Muscle layer of colon (tissue), 2 donors: ENCODE results near the gene NOC2L.

Source experiments
- H3K27ac ChIP-seq: one replicate; pipeline ENCODE4 v1.7.0; 2013; ENCODE audit warnings: low read depth, mild to moderate bottlenecking, low read length, moderate library complexity
- H3K27me3 ChIP-seq, 2 donors: one replicate each; pipeline ENCODE4 v1.7.0; 2013; ENCODE audit warnings: low read length in 2 of 2, mild to moderate bottlenecking in 2 of 2; ENCODE audit not compliant: insufficient read depth in 2 of 2, control insufficient read depth in 1 of 2
- H3K36me3 ChIP-seq: one replicate; pipeline ENCODE4 v1.7.0; 2013; ENCODE audit warnings: mild to moderate bottlenecking, low read length; ENCODE audit not compliant: insufficient read depth
- H3K4me1 ChIP-seq: one replicate; pipeline ENCODE4 v1.7.0; 2013; ENCODE audit warnings: mild to moderate bottlenecking, low read length; ENCODE audit not compliant: insufficient read depth
- H3K4me3 ChIP-seq, 2 donors: one replicate each; pipeline ENCODE4 v1.7.0; 2013; ENCODE audit warnings: low read length in 2 of 2, low read depth in 1 of 2, mild to moderate bottlenecking in 1 of 2, moderate library complexity in 1 of 2
- H3K9ac ChIP-seq: one replicate; pipeline ENCODE4 v1.7.0; 2013; ENCODE audit warnings: low read length
- H3K9me3 ChIP-seq: one replicate; pipeline ENCODE4 v1.7.0; 2013; ENCODE audit warnings: mild to moderate bottlenecking, low read length
- donor health status: abdominal sarcoma.
- donor health status: Adenocarcinoma of cecum.

Gene NOC2L

DNA sequence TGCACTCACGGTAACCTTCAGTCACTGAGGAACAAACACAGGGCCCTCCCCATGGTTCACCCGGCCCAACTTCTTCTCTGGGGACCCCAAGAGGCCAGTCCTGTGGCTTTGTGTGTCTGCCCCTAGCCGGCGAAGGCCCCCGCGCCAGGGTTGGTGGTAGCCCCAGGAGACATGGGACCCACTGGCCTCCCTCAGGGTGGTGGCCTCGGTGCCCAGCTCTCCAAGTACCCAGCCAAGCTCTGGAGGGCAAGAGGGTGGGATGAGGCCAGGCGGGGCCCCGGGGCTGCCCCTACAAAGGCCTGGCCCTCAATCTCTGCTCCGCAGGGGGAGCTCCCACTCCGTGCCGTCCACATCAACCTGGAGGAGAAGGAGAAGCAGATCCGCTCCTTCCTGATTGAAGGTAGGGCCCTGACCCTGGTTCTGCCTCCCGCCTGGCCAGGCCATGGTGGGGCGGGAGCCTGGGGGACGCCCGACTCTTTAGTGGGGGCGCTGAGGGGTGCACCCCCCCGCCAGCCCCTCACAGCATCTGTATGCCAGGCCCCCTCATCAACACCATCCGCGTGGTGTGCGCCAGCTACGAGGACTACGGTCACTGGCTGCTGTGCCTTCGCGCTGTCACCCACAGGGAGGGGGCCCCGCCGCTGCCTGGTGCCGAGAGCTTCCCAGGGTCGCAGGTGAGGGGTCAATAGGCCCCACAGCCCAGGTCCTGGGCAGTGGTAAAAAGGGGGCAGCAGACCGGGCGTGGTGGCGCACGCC, 12.9 kb upstream of the NOC2L start:
- no peak overlapping the region for H3K27ac ChIP-seq
- H3K9ac ChIP-seq, result no peak overlapping the region
- H3K4me3 ChIP-seq, result no peak overlapping the region
- no peaks in the 10 kb centered on the region for H3K4me1 ChIP-seq
- no peaks in the 10 kb centered on the region for H3K36me3 ChIP-seq
- H3K9me3 ChIP-seq, result no peaks in the 10 kb centered on the region
- H3K27me3 ChIP-seq, result peaks cover 17 to 87% of the 10 kb centered on the region in 2 donors

DNA sequence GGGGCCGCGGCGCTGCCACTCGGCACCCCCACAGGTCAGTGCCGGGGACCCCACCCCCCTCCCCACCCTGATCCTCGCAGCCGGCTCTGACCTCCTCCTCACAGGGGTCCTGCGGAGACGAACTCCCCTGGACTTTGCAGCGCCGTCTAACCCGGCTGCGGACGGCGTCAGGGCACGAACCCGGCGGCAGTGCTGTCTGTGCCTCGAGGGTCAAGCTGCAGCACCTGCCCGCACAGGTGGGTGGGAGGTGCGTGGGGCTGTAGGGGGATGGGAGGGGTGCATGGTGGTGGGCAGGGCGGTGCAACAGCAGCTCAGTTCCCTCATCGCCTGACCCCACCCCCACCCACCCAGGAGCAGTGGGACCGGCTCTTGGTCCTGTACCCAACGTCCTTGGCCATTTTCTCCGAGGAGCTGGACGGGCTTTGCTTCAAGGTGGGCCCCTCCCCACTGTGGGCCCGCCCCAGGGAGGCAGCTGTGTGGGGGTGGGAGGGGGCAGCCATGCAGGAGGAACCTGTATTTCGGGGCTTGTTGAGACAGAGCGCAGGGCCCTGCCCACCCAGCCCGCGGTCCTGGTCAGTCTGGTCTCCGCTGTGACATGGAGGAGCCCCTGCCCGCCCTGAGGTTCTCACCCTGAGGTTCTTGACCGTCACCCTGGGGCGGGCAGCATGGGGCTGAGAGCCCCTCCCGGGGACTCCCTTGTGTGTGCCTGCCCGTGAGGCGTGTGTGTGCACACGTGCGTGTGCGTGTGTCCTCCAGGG, 12.1 kb upstream of the NOC2L start:
- Histone ChIP-seq H3K4me1 (no peaks in the 10 kb centered on the region), H3K27ac (no peak overlapping the region), H3K9me3 (no peaks in the 10 kb centered on the region), H3K4me3 (no peak overlapping the region), H3K9ac (no peak overlapping the region), H3K27me3 (peaks cover 17 to 92% of the 10 kb centered on the region in 2 donors), H3K36me3 (no peaks in the 10 kb centered on the region)

DNA sequence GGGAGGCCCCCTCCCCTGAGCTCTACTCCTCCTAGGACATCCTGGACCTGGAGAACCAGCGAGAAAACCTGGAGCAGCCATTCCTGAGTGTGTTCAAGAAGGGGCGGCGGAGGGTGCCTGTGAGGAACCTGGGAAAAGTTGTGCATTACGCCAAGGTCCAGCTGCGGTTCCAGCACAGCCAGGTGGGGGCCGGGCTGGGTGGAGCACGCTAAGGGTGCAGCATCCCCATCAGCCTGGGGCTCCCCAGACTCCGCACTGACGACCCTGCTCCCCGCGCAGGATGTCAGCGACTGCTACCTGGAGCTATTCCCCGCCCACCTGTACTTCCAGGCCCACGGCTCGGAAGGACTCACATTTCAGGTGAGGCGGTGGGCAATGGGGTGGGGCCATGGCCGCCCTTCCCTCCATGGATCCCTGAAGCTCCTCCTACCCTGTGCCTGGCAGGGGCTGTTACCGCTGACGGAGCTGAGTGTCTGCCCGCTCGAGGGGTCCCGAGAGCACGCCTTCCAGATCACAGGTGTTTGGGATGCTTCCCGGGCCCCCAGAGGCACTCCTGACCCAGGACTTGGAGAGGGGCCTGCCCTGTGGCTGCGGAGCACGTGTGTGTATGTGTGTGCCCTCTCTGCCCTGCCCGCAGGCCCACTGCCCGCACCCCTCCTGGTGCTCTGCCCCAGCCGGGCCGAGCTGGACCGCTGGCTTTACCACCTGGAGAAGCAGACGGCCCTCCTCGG, 11.4 kb upstream of the NOC2L start:
- Histone ChIP-seq H3K9me3 (no peaks in the 10 kb centered on the region), H3K27me3 (peaks cover 17 to 87% of the 10 kb centered on the region in 2 donors), H3K4me3 (no peak overlapping the region), H3K27ac (no peak overlapping the region), H3K4me1 (no peaks in the 10 kb centered on the region), H3K36me3 (no peaks in the 10 kb centered on the region), H3K9ac (no peak overlapping the region)

DNA sequence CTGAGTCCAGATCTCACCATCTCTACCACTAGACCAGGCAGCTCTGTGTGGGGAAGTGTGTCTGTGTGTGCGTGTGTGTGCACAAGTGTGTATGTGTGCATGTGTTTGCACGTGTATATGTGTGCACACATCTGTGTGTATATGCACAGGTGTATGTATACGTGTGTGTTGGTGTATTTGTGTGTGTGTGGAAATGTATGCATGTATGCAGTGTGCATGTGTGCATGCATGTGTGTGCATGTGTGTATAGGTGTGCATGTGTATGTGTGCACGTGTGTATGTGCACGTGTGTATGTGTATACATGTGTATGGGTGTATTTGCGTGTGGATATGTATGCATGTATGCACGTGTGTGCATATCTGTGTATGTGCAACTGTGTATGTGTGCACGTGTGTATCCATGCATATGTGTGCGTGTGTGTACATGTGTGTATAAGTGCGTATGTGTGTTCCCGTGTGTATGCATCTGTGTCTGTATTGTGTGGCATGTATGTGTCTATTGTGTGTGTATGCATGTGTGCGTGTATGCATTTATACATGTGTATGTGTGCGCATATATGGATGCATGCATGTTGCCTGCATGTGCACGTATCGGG, 10.3 kb upstream of the NOC2L start:
- Histone ChIP-seq H3K36me3 (no peaks in the 10 kb centered on the region), H3K9me3 (no peaks in the 10 kb centered on the region), H3K4me1 (no peaks in the 10 kb centered on the region), H3K9ac (no peak overlapping the region), H3K27ac (no peak overlapping the region), H3K4me3 (no peak overlapping the region), H3K27me3 (peaks cover 17 to 77% of the 10 kb centered on the region in 2 donors)

DNA sequence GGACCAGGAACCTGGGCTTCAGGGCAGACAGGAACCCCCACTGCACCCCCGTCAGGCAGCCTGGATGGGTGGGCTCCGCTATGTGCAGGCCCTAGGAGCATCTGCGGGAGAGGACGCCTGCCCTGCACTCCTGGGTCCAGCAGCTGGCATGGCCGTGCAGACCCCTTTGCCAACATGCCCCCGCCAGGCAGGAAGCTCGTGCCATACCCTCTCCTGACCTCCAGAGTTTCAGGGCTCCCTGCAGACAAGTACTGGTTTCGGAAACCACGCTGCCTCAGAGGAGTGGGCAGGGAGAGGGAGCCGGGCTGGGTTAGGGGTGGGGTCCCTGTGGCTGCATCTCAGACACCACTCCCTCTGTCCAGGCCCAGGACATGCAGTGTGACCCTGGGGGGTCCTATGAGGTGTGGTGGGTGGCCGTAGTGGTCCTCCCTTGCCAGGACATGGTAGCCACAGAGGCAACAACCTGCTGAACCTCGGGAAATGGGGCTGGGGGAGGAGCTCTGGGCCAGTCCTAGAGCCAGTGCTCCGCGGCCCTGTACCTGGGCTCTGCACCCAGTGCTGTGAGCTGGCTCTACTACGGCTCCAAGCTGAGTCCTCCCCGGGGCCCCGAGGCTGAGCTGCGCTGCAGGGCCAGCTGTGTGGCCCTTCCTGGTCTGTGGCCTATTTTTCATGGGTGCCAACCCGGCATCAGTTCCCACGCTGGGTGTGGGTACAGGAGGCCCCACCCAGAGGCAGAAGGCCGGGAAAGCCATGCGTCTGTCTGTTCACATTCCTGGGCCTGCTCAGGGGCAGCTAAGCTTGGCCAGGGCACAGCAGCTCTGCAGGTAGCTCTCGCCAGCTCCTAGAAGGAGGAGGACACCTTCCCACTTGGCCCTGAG, 8.6 kb upstream of the NOC2L start:
- H3K36me3 ChIP-seq, result no peaks in the 10 kb centered on the region
- peaks cover 17 to 60% of the 10 kb centered on the region in 2 donors for H3K27me3 ChIP-seq
- H3K9ac ChIP-seq, result no peak overlapping the region
- H3K4me3 ChIP-seq, result no peak overlapping the region
- H3K27ac ChIP-seq, result no peak overlapping the region
- H3K9me3 ChIP-seq, result no peaks in the 10 kb centered on the region
- no peaks in the 10 kb centered on the region for H3K4me1 ChIP-seq

DNA sequence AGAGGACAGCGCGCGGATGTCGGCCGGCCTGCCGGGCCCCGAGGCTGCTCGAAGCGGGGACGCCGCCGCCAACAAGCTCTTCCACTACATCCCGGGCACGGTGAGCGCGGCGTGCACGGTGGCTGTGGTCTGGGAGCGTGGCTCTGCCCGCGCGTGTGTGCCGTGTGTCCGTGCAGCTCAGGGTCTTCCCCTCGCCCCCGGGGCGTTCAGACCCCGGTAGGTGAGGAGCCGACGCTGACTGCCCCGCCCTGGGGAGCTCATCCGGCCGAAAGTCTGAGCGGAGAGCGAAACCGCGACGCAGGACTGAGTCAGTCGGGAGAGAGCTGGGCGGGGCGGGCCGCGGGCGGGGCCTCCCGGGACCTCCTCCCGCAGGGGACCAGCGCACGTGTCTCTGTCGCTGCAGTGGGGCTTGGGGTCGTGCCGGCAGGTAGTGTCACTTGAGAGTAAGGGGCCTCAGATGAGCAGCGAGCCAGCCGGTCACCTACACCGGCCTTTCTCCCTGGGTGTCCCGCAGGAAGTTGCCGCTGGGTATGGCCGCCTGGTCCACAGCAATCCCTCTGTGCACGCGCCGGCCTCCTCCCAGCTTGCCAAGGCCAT, 7.7 kb upstream of the NOC2L start:
- H3K36me3 ChIP-seq, result no peaks in the 10 kb centered on the region
- no peak overlapping the region for H3K27ac ChIP-seq
- H3K4me1 ChIP-seq, result no peaks in the 10 kb centered on the region
- peaks cover 17 to 51% of the 10 kb centered on the region in 2 donors for H3K27me3 ChIP-seq
- H3K4me3 ChIP-seq, result peak overlapping the region; percentile 31 to 65
- no peak overlapping the region for H3K9ac ChIP-seq
- H3K9me3 ChIP-seq, result no peaks in the 10 kb centered on the region

DNA sequence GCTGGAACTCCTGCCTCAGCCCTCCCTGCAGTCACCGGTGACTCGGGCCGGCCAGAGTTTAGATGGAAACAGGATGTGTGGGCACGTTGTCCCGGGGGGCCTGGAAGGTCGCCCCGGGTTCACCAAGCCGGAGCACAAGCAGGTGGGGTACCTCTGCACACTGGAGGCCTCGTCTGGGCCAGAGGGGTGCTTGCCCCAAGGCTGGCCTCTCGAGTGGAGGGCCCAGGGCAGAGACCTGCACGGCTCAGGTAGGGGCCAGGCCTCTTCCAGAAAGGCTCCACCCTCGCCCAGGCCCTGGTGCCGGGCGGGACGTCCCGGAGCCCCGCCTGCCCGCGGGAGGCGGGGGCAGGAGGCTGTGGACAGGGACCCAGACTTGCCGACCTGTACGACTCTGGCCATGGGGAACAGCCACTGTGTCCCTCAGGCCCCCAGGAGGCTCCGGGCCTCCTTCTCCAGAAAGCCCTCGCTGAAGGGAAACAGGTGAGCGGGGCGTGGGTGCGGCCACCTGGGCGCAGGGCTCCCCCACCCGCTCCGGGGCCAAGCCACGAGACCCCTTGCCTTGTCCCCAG, 7.2 kb upstream of the NOC2L start, which contains the start of gene PLEKHN1:
Gene PLEKHN1, plus strand, starts transcription at position 348 of the 569 bp plus-strand sequence. Its CDS starts 50 bp downstream, at position 398.
- Histone ChIP-seq H3K27ac (no peak within 1 kb of the TSS), H3K27me3 (peaks cover 17 to 45% of the 10 kb centered on the region in 2 donors), H3K4me1 (no peaks in the 10 kb centered on the region), H3K4me3 (peak within 1 kb of the TSS; percentile 31 to 65), H3K9ac (no peak within 1 kb of the TSS), H3K9me3 (no peaks in the 10 kb centered on the region), H3K36me3 (no peaks in the 10 kb centered on the region)

DNA sequence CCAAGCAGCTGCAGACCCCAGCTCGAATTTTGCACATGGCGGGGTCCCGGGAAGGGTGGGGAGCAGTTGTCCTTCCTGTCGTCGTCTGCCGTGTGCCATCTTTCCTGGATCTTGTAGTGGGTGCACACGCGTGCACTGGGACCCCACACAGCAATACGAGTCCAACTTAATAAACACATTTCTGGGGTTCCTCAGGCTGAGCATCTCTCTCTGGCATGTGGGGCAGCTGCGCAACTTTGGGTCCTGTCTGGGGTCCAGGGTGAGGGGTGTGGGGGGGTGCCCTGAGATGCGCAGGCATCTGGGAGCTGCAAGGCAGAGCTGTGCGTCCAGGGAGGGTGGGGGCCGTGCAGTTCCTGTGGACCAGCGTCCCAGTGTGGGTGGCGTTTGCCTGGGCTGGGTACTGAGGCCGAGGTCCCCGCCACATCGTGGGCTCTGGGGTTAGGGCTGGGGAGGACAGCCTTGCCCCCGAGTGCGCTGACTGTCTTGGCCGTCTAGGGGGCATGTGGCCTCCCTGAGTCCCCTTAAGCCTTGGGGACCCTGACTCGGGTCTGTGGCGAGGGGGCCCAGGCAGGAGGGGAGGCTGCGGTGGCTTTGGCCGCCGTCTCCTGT, 6.6 kb upstream of the NOC2L start:
- Histone ChIP-seq H3K4me1 (no peaks in the 10 kb centered on the region), H3K27ac (no peak overlapping the region), H3K27me3 (peaks cover 17 to 39% of the 10 kb centered on the region in 2 donors), H3K36me3 (no peaks in the 10 kb centered on the region), H3K9me3 (no peaks in the 10 kb centered on the region), H3K4me3 (no peak overlapping the region), H3K9ac (no peak overlapping the region)

DNA sequence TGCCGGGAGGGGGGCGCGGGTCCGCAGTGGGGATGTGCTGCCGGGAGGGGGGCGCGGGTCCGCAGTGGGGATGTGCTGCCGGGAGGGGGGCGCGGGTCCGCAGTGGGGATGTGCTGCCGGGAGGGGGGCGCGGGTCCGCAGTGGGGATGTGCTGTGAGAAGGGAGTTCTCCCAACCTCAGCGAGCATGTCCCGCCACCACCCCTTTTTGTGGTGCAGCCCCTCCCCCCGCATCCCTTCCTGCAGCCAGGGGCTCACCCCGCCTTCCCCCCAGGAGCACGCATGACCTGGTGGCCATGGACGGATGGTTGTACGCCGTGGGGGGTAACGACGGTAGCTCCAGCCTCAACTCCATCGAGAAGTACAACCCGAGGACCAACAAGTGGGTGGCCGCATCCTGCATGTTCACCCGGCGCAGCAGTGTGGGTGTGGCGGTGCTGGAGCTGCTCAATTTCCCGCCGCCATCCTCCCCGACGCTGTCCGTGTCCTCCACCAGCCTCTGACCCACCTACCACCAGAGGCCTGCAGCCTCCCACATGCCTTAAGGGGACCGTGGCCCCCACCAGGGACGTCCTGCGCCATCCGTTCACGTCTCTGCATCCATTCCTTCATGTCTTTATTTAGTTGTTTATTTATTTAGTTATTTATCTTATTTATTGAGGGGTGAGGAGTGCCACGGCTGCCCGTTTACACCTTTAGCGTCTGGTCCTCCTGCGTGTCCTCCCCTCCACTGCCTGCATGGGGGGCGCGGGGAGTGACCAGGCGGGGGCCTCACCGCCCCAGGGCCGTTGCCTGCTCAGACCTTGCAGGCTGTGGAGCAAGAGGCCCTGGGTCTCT, 5.9 kb upstream of the NOC2L start:
- H3K36me3 ChIP-seq, result no peaks in the 10 kb centered on the region
- no peak overlapping the region for H3K9ac ChIP-seq
- no peaks in the 10 kb centered on the region for H3K4me1 ChIP-seq
- H3K4me3 ChIP-seq, result no peak overlapping the region
- H3K27me3 ChIP-seq, result peaks cover 17 to 33% of the 10 kb centered on the region in 2 donors
- H3K9me3 ChIP-seq, result no peaks in the 10 kb centered on the region
- no peak overlapping the region for H3K27ac ChIP-seq
